ENCODE data around the gene SPDYE16.
A peak's percentile ranks its signal among the peaks of the same experiment; 100 is the strongest.
"Not testable (repeated sequence)": the region's sequence is repeated elsewhere in the genome, so short reads cannot be mapped to it uniquely, and the experiment has no call there.

The SPDYE16 gene, protein sequence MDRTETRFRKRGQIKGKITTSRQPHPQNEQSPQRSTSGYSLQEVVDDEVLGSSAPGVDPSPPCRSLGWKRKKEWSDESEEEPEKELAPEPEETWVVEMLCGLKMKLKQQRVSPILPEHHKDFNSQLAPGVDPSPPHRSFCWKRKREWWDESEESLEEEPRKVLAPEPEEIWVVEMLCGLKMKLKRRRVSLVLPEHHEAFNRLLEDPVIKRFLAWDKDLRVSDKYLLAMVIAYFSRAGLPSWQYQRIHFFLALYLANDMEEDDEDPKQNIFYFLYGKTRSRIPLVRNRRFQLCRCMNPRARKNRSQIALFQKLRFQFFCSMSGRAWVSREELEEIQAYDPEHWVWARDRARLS

DNA sequence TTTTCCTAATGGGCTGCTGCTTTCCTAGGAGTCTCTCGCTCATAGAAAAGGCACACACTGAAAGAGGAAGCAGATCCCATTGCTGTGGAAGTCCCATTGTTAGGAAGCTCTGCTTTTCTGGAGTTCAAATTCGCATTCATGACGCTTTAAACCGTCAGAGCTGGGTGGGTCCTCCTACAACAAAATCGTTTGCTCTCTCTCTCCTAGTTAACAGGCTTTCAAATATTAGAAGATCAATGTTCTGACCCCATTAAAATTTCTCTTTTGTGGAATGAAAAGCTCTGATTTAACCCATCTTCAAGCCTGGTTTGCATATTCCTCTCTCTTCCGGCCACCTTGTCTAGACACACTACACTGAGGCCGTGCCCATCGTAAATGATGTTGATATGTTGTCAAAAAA, at the start of gene SPDYE16:
TSS of gene SPDYE16 (minus strand) at position 101 of the 400 bp plus-strand sequence. CDS start 1,838 bp downstream, outside the sequence.
- not testable (repeated sequence) for DNase-seq (ENCODE audit: low spot score)

DNA sequence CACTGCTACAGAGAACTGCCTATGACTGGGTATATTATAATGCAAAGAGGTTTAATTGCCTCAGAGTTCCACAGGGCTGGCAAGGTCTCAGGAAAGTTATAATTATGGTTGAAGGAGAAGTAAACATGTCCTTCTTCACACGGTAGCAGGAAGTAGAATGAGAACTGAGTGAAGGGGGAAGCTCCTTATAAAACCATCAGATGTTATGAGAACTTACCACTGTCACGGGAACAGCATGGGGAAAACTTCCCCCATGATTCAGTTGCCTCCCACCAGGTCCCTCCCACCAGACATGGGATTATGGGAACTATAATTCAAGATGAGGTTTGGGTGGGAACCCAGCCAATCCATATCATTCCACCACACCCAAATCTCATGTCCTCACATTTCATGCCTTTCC, 49.6 kb upstream of the SPDYE16 start:
- DNase-seq (ENCODE audit: low spot score) = not testable (repeated sequence)

DNA sequence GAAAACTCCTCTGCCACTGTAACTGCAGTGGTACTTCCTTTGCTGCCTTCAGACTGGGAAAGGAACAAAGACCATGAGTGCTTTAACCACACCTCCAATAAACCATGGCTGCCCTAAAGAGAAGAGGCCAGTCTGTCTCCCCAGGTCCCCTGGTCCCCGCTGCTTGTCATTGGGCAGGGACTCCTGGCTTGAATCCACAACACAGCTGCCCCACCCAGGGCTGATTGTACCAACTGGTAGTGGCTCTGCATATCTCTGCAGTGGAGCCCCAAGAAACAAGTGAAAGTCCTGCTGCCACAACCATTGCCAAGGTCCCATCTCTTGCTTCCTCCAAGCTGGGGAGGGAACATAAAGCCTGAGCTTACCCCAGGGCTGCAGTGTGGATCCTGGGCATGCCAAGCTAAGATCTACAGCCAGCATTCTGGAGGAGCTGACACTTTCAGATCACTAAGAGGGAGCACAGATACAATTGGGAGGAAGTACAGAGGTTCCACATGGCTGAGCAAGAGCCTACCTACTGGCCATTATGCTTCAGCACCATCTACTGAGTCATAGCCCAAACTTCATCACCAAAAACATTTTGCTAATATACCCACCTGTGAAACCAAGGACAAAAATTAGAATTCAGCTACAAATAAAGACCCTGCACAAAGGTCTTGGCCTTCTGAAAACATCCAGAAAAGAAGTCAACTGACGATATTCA, 48.7 kb upstream of the SPDYE16 start:
- DNase-seq (ENCODE audit: low spot score) = peak; percentile 12

DNA sequence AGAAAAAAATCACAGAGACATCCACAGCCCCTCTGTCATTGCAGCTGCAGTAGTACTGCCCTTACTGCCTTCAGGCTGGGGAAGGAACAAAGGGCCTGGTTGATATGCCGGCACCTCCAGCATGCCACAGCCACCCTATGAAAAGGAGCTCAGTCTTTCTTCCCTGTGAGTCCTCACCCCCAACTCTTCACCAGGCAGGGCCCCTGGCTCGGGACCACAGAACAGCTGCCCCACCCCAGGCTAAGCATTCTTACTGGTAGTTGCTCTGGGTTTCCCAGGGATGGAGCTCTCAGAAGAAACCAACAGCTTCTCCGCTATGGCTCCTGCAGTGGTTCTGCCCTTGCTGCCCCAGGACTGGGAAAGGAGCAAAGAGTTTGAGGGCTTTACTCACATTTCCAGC, 47.9 kb upstream of the SPDYE16 start:
- DNase-seq (ENCODE audit: low spot score) = not testable (repeated sequence)

DNA sequence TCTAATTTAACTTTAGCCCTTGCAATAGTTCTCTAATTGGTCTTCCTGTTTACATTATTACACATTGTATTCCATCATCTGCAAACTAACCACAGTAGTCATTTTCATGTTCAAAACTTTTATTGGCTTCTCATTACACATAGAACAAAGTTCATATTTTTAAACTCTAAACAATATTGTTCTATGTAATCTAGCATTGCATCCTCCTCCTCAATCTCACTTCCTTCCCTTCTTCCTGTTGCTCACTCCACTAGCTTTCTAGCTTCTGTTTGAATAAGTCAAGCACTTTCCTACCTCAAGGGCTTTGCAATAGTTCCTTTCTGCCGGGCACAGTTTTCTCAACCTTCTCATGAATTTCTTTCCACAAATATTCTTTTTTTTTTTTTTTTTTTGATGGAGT, 45.5 kb upstream of the SPDYE16 start:
- DNase-seq (ENCODE audit: low spot score) = not testable (repeated sequence)

DNA sequence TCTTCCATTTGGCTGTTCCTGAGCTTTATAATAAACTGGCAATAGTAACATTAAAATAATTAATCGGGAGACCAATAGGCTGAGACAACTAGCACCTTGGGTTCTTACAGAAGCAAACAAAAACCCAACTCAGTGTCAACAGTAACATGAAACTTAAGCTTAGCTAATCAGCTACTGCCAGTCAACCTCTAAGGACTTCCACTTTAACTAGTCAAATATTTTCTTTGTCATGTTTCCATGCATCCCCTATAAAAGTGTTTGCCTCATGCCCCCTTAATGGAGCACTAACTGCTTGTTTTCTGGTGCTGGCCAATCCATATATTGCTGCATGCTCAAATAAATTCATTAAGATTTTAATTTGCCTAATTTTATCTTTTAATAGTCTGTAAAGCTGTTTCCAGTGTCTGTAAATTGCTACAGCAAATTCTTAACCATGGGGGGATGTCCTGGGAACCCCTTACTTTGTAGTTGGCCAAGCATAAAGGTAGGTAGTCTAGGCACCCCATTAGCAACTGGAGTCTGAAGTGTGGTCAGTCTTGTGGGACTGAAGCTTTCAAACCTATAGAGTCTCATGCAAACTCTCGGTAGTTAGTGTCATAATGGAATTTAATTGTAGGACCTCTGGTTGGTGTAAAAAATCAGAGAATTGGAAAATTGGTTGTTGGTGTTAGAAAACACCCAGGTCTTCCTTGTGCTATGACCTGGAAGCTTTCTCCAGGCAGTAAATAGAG, 43.7 kb upstream of the SPDYE16 start:
- DNase-seq (ENCODE audit: low spot score) = not testable (repeated sequence)

DNA sequence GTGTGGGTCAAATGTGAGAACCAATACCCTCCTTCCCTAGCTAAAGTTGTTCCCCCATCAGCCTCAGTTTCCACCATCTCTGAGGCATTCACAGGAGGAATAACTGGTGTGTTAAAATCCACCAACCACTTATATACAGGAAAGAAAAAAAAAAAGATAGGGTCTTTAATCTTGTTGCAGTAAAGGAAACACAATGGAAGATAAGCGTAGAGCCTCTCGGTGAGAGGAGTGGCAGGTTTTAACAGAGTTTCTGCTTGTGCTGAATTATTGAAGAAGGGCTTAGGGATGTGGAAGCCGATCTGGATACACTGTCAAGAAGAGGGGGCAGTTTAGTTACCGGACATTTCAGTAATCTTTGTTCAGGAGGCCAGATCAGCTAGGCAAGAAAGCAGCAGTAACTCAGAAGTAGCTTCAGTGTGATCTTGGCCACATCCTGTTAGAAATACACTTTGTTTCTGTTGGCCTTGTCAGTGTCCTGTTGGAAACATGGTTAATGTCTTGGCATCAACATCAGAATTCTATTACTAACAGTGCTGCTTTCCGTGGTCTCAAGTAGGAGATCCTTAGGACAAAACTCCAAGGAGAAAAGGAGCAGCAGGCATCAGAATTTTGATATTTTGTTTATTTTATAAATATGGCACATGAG, 40.7 kb upstream of the SPDYE16 start:
- not testable (repeated sequence) for DNase-seq (ENCODE audit: low spot score)

DNA sequence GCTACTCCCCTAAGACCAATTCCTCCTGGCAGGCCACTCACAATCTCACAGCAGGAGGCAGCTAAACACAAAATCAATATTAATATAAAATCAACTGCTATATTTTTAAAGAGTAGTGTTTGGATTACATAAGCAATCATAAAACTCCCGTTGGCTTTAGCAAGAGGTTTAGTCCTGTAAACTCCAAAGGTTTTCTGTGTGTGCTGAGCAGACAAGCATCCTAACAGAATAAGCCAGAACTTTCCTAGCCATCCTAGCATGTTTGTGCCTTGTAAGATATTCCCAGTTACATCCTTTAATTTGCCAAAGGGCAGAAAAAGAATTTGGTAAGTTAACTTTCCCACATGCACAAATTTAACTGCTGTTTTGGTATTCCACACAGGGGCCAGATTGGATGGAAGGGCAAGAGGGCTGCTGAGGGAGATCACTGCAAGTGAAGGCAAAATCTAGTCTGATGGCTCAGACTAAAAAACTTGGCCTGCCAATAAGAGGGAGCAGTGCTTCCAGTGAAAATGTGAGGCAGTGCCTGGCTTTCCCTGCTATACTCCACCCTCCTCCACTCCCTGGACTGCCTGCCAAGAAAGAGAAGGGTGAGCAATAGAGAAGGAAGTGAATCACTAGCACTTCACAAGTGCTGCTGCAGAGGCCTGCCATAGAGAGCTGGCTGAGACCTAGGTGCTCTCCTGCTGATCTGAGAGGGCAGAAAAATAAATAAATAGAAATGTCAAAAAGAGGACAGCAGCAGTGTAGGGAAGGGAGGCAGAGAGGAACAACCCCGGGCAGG, 39.9 kb upstream of the SPDYE16 start:
- not testable (repeated sequence) for DNase-seq (ENCODE audit: low spot score)

DNA sequence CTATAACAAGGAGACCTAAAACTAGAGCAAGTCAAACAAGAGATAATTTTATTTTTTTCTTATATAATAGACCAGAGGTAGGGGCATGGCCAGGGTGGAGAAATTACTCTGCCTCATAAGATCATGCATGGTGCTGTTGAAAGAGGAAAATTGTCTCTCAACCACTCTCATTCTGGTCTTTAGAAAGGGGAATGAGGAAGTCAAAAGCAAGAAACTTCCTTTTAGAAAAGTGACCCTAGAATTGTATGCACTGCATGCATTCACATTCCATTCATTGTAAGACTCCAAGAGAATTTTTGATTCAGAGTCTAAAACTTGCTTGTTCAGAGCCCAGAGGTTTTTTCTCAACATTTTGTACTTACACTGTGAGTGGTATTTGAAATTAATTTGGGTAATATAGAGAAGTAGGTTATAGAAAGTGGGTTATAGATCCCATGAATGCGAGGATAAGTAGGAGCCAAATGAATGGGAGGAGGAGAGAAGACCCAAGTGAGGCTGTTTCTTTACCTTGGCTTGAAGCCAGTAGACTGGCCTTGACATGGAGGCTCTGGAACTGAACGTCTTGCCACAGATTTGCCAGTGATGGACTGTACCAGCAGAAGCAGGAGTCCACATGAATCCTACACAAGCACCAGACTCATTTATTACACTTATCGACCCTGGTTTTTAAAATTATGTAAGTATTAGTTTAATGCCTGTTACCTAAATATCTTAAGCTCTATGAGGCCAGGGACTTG, 33.0 kb upstream of the SPDYE16 start:
- not testable (repeated sequence) for DNase-seq (ENCODE audit: low spot score)

DNA sequence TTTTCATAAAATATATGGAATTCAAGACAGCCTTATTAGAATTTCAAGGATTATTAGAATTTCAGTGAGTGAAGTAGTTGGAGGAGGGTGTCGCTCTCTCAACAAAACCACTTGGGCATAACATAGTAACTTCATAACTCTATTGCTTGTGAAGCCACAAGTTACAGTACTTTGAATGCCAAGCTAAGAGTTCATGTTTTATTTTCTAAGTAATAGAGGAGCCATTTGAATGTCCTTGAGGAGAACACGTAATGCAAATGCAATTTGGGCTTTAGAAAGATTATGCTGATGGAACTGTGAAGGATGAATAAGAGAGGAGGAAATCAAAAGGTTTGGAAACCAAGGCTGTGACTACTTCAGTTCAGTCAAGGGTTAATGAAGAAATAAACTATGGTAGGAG, 32.3 kb upstream of the SPDYE16 start:
- not testable (repeated sequence) for DNase-seq (ENCODE audit: low spot score)

DNA sequence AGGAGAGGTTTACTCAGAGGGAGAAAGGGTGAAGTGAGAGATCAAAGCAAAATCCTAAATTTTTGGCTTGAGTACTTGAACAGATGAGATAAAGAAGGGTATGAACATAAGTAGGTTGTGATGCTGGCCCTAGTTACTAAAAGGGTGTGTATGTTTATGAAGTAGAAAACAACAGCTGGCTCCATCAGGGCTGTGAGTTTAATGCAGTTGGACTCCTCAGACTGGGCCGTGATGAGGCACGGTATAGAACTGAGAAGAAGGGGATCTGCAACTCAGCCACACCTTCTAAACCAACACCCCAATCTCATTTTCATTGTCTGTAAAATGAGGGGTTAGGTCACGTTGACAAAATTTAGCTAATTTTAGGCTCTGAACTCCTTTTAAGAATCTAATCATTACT, 29.2 kb upstream of the SPDYE16 start:
- not testable (repeated sequence) for DNase-seq (ENCODE audit: low spot score)

DNA sequence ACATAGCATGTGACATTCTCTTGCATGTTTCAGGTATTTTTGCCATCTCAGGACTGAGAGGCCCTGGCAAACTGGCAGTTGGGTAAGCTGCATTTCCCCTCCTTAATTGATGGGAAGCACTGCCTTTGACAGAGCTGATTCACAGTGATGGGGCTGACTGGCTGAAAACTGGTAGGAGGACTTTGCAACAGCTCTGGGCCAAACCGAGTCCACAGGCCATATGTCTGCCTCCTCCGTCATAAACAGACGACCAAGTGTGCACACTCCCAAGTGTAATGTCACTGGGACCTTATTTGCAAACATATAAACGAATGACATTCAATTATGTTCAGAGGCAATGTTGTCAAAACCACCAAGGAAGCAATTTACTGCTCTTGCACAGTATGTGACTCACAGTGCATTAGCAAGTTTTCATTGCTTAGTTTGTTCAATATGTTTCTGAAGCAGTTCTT, 27.3 kb upstream of the SPDYE16 start:
- not testable (repeated sequence) for DNase-seq (ENCODE audit: low spot score)

DNA sequence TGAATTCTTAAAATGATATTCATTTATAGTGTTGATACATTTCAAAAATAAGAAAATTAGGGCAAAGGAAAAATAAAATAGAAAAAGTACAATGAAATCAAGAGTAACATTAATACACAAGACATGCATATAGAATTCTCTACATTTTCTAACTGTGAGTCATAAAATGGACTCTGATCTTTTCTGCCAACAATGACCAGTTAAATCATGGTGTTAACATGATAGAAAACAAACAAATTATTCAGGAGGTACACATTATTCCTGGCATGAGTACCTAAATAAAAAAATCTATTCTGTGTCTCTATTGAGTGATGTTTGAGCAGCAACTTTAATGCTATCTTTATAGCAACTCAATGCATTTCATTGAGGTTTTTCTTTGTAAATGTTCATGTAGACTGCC, 25.6 kb upstream of the SPDYE16 start:
- not testable (repeated sequence) for DNase-seq (ENCODE audit: low spot score)

DNA sequence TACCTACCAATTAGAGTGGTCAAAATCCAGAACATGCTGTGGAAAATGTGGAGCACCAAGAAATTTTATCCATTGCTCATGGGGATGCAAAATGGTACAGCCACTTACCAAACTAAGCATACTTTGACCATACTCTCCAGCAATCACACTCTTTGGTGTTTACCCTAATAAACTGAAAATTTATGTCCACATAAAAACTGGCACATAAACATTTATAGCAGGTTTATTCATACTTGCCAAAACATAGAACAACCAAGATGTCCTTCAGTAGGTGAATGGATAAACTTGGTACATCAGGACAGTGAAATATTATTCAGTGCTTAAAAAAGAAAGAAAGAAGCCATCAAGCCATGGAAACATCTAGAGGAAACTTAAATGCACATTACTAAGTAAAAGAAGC, 24.7 kb upstream of the SPDYE16 start:
- DNase-seq (ENCODE audit: low spot score) = not testable (repeated sequence)

DNA sequence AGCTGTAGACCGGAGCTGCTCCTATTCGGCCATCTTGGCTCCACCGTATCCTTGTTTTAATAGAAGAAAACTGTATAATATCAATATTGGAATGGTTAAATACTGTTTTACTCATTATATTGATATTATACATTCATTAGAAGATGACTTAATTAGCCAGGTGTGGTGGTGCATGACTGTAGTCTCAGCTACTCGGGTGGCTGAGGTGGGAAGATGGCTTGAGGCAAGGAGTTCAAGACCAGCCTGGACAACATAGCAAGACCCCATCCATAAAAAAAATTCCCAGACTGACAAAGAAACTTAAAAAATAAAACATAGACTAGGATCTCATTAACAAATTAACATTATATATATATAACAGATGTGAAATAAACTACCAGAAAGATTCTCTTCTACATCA, 24.2 kb upstream of the SPDYE16 start:
- not testable (repeated sequence) for DNase-seq (ENCODE audit: low spot score)

DNA sequence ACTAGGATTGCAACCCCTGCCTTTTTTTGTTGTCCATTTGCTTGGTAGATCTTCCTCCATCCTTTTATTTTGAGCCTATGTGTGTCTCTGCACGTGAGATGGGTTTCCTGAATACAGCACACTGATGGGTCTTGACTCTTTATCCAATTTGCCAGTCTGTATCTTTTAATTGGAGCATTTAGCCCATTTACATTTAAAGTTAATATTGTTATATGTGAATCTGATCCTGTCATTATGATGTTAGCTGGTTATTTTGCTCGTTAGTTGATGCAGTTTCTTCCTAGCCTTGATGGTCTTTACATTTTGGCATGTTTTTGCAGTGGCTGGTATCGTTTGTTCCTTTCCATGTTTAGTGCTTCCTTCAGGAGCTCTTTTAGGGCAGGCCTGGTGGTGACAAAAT, 21.9 kb upstream of the SPDYE16 start:
- DNase-seq (ENCODE audit: low spot score) = not testable (repeated sequence)

DNA sequence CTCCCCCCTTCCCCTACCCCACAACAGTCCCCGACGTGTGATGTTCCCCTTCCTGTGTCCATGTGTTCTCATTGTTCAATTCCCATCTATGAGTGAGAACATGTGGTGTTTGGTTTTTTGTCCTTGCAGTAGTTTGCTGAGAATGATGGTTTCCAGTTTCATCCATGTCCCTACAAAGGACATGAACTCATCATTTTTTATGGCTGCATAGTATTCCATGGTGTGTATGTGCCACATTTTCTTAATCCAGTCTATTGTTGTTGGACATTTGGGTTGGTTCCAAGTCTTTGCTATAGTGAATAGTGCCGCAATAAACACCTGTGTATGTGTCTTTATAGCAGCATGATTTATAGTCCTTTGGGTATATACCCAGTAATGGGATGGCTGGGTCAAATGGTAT, 18.2 kb upstream of the SPDYE16 start:
- DNase-seq (ENCODE audit: low spot score) = not testable (repeated sequence)

DNA sequence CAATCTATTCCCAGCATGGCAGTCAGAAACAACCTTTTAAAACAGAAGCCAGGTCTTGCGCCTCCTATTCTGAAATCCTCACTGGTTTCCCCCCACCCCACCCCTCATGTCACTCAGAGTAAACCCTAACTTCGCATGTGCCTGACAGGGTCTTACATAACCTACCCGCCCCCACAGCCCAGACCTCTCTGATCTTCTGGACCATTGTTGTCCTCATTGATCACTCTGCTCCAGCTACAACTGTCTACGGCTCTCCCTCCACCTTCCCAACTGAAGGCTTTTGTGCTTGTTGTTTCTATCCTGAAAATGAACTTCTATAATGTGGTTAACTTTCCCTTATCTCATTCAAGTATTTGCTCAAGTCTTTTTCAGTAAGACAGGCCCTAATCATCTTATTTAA, 17.1 kb upstream of the SPDYE16 start:
- not testable (repeated sequence) for DNase-seq (ENCODE audit: low spot score)

DNA sequence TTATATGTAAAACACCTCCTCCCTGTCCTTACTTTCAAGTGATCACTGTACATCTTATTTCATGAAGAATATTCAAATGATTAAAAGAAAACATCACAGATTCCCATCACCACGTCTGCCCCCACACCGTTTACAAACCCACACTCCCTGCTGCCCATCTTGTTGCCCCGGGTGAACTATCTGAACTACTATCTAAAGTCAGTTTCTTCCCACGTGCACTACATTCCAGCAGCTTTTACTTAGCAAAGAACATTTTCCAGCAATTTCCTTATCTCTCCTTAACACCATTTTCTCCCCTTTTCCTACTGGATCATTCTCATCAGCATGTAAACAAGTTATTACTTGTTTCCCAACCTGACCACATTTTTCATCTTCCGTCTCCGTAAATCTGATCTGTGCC, 16.6 kb upstream of the SPDYE16 start:
- not testable (repeated sequence) for DNase-seq (ENCODE audit: low spot score)

DNA sequence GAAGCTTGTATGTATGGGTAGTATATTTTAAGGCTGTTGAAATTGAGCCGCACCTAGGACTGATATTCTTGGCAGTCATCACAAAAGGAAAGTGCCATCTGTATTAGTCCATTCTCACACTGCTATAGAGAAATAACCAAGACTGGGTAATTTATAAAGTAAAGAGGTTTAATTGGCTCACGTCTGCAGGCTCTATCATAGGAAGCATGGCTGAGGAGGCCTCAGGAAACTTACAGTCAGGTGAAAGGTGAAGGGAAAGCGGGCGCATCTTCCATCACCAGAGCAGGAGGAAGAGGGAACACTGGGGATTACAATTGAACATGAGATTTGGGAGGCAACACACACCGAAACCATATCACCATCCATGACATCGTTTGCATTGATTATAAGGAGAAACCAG, 8.9 kb upstream of the SPDYE16 start:
- not testable (repeated sequence) for DNase-seq (ENCODE audit: low spot score)

All from hematopoietic multipotent progenitor cell treated with erythropoietin and hydrocortisone succinate and interleukin-3 and kit ligand, for 17 days (in vitro differentiated cells).